DOHH2 (cell line): Measurements from ENCODE around the gene NPL.

ENCODE experiments used
- EZH2phosphoT487 ChIP-seq: fragments of 200-600 bp; sonication (generic); IDR thresholded peaks from 2 replicates; pipeline ENCODE4 v1.6.1; 2017; ENCODE audit warnings: borderline replicate concordance, mild to moderate bottlenecking, antibody characterized with exemption, low read length, moderate library complexity, mixed read lengths
- TF ChIP-seq, protein P1 (sequence below): fragments of 200-600 bp; sonication (generic); IDR thresholded peaks from one replicate; pipeline ENCODE4 v1.5.1; 2014; ENCODE audit warnings: antibody characterized with exemption, mild to moderate bottlenecking, low read depth, low read length; ENCODE audit not compliant: poor library complexity, severe bottlenecking

DNA sequence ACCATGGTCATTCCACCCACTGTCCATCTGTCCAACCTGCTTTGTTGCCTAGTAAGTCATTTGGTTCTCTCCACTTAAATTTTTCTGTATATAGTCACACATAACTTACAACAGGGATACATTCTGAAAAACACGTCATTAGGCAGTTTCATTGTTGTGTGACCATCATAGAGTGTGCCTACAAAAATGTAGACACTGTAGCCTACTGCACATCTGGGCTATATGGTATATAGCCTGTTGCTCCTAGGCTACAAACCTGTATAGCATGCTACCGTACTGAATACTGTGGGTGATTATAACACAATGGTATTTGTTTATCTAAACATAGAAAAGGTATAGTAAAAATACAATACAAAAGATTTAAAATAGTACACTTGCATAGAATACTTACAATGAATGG, 10.0 kb upstream of the NPL start:
- TF ChIP-seq, protein P1, sequence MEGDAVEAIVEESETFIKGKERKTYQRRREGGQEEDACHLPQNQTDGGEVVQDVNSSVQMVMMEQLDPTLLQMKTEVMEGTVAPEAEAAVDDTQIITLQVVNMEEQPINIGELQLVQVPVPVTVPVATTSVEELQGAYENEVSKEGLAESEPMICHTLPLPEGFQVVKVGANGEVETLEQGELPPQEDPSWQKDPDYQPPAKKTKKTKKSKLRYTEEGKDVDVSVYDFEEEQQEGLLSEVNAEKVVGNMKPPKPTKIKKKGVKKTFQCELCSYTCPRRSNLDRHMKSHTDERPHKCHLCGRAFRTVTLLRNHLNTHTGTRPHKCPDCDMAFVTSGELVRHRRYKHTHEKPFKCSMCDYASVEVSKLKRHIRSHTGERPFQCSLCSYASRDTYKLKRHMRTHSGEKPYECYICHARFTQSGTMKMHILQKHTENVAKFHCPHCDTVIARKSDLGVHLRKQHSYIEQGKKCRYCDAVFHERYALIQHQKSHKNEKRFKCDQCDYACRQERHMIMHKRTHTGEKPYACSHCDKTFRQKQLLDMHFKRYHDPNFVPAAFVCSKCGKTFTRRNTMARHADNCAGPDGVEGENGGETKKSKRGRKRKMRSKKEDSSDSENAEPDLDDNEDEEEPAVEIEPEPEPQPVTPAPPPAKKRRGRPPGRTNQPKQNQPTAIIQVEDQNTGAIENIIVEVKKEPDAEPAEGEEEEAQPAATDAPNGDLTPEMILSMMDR: no peak
- TF ChIP-seq EZH2phosphoT487: no peak
